Prostate gland (tissue), 2 donors: ENCODE data around the gene KCNJ14. TPM values are rescaled to one million over a fixed set of nuclear protein-coding genes. Genes with fewer than 3 reads are reported as not detected.
"Not testable (repeated sequence)": the region's sequence is repeated elsewhere in the genome, so short reads cannot be mapped to it uniquely, and the experiment has no call there.

Source experiments
- DNase-seq: peaks from one replicate; pipeline ENCODE4 v3.0.0-alpha.2; 2019; ENCODE audit warnings: low spot score
- H3K27ac ChIP-seq, 2 donors: fragments of 200-600 bp; sonication (generic); 2 replicates each; pipeline ENCODE4 v1.5.1; 2017 to 2019
- H3K27me3 ChIP-seq: fragments of 200-600 bp; sonication (generic); replicated peaks from 2 replicates; pipeline ENCODE4 v1.5.1; 2019; ENCODE audit not compliant: insufficient read depth
- H3K36me3 ChIP-seq, 2 donors: fragments of 200-600 bp; sonication (generic); 1 replicate in 1 of 2; 2 replicates in 1 of 2; pipeline versions ENCODE4 v1.5.1 to v1.8.1; 2017 to 2019
- H3K4me1 ChIP-seq: fragments of 200-600 bp; sonication (generic); replicated peaks from 2 replicates; pipeline ENCODE4 v1.5.1; 2019
- H3K4me3 ChIP-seq, 2 donors: fragments of 200-600 bp; sonication (generic); 2 replicates each; pipeline ENCODE4 v1.5.1; 2017 to 2019
- H3K9me3 ChIP-seq: fragments of 200-600 bp; sonication (generic); 2 replicates; pipeline ENCODE4 v1.5.1; 2017
- CTCF ChIP-seq, 4 experiments: fragments of 200-600 bp in 2 of 4; fragments of 450-650 bp in 2 of 4; sonication (generic) in 2 of 4; IDR thresholded peaks; 1 replicate in 3 of 4; 2 replicates in 1 of 4; pipeline ENCODE4 v1.5.1; 2016 to 2019; ENCODE audit warnings: antibody characterized with exemption in 4 of 4, mild to moderate bottlenecking in 2 of 4, moderate library complexity in 2 of 4
- POLR2A ChIP-seq: fragments of 450-650 bp; IDR thresholded peaks from one replicate; pipeline ENCODE4 v1.6.1; 2016; ENCODE audit warnings: antibody characterized with exemption, mild to moderate bottlenecking
- POLR2AphosphoS5 ChIP-seq: sonication (generic); formaldehyde crosslinking; IDR thresholded peaks from one replicate; pipeline ENCODE4 v1.6.1; 2017; ENCODE audit warnings: antibody characterized with exemption
- WGBS: methylation state at CpG from one replicate; pipeline ENCODE4 v1.1.5; 2018; 5-methylcytosine and 5-hydroxymethylcytosine counted together
- intact Hi-C: fragments of 100-400 bp; cut with DNase I; formaldehyde crosslinking; loops from one replicate; pipeline ENCODE4 v1.14.2; 2022
- total RNA-seq, 2 donors: library from RNA; depleted of rRNA; stranded (reverse); fragments of >200 nt; gene quantifications; one replicate each; pipeline ENCODE4 v1.1.0, GENCODE V29; 2016

KCNJ14 gene
- total RNA-seq, 2 donors from 2014 or later, result 0.45 to 2.2 TPM

- no peaks in the 10 kb centered on the region for H3K27me3 ChIP-seq
These were observed 26.7 kb downstream of the KCNJ14 start for GRCh38 chr19:48481846-48482639.

GRCh38 chr19:48483301-48483700, 27.9 kb downstream of the KCNJ14 start:
- H3K27me3 ChIP-seq, result no peaks in the 10 kb centered on the region
- H3K36me3 ChIP-seq, result no peaks in the 10 kb centered on the region
- no peak for TF ChIP-seq CTCF (IDR thresholded peaks at IDR 0.05)
- no peak for TF ChIP-seq POLR2A
- no peak for TF ChIP-seq POLR2AphosphoS5
- H3K27ac ChIP-seq, result no peak overlapping the region
- H3K4me1 ChIP-seq, result peaks cover 3% of the 10 kb centered on the region
- H3K9me3 ChIP-seq, result no peaks in the 10 kb centered on the region
- intact Hi-C loops, result no loop called here
- WGBS, result 45% methylated on average over 2 of the region's 3 CpGs
- no peak overlapping the region for H3K4me3 ChIP-seq
- DNase-seq, result no peak

More at GRCh38 chr19:48481846-48482639, 26.7 kb downstream of the KCNJ14 start:
- Histone ChIP-seq H3K36me3 (no peaks in the 10 kb centered on the region), H3K27ac (no peak overlapping the region), H3K4me3 (no peak overlapping the region), H3K4me1 (no peaks in the 10 kb centered on the region), H3K9me3 (no peaks in the 10 kb centered on the region)
- TF ChIP-seq POLR2AphosphoS5 (no peak), POLR2A (no peak), CTCF (IDR thresholded peaks at IDR 0.05) (no peak)
- 51% methylated on average over 7 of the region's 7 CpGs for WGBS
- DNase-seq, result no peak
- intact Hi-C loops, result no loop called here

GRCh38 chr19:48484247-48484893, 29.0 kb downstream of the KCNJ14 start:
- no peak for DNase-seq
- 79% methylated on average over 16 of the region's 16 CpGs for WGBS
- Histone ChIP-seq H3K4me1 (peaks cover 5% of the 10 kb centered on the region), H3K36me3 (no peaks in the 10 kb centered on the region), H3K27me3 (no peaks in the 10 kb centered on the region), H3K4me3 (no peak overlapping the region), H3K27ac (no peak overlapping the region), H3K9me3 (no peaks in the 10 kb centered on the region)
- intact Hi-C loops, result no loop called here
- TF ChIP-seq CTCF (IDR thresholded peaks at IDR 0.05), result no peak

- TF ChIP-seq CTCF (IDR thresholded peaks at IDR 0.05) (no peak), POLR2AphosphoS5 (no peak), POLR2A (no peak)
- Histone ChIP-seq H3K36me3 (no peaks in the 10 kb centered on the region), H3K4me1 (peaks cover 5% of the 10 kb centered on the region), H3K27me3 (no peaks in the 10 kb centered on the region), H3K9me3 (no peaks in the 10 kb centered on the region), H3K4me3 (no peak overlapping the region), H3K27ac (no peak overlapping the region)
- 87% methylated on average over 34 of the region's 37 CpGs for WGBS
- intact Hi-C loops, result no loop called here
- no peak for DNase-seq
These were observed 29.7 kb downstream of the KCNJ14 start for GRCh38 chr19:48484931-48485612.

GRCh38 chr19:48486706-48487105, 31.3 kb downstream of the KCNJ14 start:
- H3K36me3 ChIP-seq, H3K27ac ChIP-seq, H3K4me1 ChIP-seq, intact Hi-C loops, H3K27me3 ChIP-seq, H3K4me3 ChIP-seq, DNase-seq, H3K9me3 ChIP-seq: not testable (repeated sequence)
- 56% methylated on average over 10 of the region's 10 CpGs for WGBS
